HTERT RPE-1 (cell line): ENCODE measurements around the gene PLA2G2A.
"Not testable (repeated sequence)": the region's sequence is repeated elsewhere in the genome, so short reads cannot be mapped to it uniquely, and the experiment has no call there.

Source experiments
- in situ Hi-C: fragments of 300-500 bp; cut with MboI; formaldehyde crosslinking; loops from 4 replicates; pipeline ENCODE4 v1.14.3; 2020; ENCODE audit warnings: low sequenced_read_pairs

PLA2G2A gene

GRCh38 chr1:19934336-19934735 is 45.1 kb downstream of the PLA2G2A start:
- in situ Hi-C loops = no loop called here

- in situ Hi-C loops = no loop called here
Measured at GRCh38 chr1:19932866-19933265, 46.6 kb downstream of the PLA2G2A start.

DNA sequence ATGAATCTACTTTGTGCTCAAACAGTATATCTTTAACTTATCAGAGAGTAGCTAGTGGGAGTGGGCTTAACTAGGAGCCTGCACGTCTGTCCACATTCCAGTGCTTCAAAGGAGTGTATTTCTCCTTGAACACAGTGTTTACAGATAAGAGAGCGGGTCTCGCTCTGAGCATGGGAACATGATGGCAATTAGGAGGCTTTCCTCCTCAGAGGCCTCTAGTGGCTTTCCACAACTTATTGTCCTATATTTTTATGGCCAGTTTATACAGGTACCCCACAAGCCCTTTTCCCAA is 52.3 kb downstream of the PLA2G2A start:
- in situ Hi-C loops = not testable (repeated sequence)

DNA sequence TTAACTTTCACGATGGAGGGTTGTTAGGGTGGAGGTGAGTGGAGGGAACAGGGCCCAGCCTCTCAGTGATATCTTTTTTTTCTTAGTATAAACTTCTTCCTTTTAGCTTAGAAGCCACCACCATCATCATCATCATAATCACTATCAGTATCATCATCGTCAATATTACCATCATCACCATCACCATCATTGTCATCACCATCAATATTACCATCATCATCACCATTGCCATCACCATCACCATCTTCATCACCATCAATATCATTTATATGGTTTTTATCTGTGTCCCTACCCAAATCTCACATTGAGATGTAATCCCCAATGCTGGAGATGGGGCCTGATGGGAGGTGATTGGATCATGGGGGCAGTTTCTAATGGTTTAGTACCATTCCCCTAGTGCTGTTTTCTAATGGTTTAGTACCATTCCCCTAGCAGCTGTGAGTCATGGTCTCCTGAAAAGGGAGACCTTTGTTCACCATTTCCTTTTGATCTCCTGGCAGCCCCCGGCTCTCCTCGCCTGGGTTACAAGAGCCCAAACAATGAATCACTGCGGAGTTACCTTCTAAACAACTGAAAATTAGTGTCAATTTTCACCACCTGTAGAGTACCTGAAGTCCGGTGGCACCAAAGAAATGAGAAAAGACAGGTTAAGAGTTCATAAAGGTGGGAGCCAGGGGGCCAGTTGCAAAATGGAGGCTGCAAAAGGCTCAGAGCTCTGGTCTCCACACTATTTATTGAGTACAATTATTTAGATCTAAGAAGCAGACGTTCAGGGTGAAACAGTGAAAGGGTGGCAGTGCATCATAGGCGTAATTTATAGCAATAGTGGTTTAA is 52.9 kb downstream of the PLA2G2A start:
- in situ Hi-C loops = no loop called here
